Measurements from ENCODE around the gene PCDH20.
"Not testable (repeated sequence)": the region's sequence is repeated elsewhere in the genome, so short reads cannot be mapped to it uniquely, and the experiment has no call there.

Gene PCDH20, protein sequence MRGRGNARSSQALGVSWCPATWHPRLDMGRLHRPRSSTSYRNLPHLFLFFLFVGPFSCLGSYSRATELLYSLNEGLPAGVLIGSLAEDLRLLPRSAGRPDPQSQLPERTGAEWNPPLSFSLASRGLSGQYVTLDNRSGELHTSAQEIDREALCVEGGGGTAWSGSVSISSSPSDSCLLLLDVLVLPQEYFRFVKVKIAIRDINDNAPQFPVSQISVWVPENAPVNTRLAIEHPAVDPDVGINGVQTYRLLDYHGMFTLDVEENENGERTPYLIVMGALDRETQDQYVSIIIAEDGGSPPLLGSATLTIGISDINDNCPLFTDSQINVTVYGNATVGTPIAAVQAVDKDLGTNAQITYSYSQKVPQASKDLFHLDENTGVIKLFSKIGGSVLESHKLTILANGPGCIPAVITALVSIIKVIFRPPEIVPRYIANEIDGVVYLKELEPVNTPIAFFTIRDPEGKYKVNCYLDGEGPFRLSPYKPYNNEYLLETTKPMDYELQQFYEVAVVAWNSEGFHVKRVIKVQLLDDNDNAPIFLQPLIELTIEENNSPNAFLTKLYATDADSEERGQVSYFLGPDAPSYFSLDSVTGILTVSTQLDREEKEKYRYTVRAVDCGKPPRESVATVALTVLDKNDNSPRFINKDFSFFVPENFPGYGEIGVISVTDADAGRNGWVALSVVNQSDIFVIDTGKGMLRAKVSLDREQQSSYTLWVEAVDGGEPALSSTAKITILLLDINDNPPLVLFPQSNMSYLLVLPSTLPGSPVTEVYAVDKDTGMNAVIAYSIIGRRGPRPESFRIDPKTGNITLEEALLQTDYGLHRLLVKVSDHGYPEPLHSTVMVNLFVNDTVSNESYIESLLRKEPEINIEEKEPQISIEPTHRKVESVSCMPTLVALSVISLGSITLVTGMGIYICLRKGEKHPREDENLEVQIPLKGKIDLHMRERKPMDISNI

DNA sequence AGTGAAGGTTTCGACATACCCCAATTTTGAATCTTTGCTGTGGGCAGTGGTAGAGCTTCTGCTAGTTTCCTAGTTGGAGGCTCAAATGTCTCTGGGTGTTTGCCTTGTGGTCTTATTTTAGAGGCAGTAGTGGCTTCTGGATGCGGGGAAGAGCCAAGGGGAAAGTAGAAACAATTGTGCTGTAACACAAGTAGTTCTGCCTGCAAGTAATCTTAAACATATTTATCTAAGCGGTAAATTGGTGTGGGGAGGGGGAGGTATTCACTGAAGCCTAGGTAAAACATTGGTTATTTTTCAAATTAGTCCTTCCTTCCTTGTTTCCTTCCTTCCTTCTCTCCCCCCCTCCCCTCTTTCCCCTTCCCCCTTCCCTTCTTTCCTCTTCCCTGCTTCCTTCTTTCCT lies at the start of gene PCDH20:
Gene PCDH20 (minus strand): TSS at position 101 of the 400 bp plus-strand sequence. CDS start 691 bp downstream, outside the sequence.
- no peak for DNase-seq (ENCODE audit: low spot score)

DNA sequence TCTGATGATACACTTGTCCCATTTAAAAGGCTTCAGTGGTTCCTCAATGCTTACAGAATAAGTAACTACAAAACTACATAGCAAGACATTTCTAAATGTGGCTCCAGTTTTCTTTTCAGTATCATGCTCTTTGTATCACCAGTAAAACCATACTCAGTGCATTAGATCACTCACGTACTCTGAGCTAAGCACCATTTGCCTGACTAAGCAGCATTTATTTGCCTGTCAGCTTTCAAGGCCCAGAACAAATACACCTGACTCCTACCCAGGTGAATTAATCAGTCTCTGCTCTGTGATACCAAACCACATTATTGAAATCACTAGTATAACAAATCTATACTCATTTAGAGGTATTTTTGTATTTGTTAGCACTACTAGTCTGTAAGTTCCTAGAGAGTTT lies 47.4 kb upstream of the PCDH20 start:
- DNase-seq (ENCODE audit: low spot score) = no peak

DNA sequence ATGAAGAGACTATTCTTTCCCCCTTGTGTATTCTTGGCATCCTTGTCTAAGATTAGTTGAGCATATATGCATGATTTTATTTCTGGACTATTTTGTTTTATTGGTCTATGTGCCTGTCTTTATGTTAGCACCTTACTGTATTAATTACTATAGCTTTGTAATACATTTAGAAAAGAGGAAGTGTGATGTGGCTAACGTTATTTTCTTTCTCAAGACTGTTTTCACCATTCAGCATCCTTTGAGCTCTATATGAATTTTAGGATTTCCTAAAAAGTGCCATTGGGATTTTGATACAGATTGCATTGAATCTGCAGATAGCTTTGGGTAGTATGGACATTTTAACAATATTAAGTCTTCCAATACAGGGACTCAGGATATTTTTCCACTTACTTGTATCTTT lies 37.5 kb upstream of the PCDH20 start:
- no peak for DNase-seq (ENCODE audit: low spot score)

DNA sequence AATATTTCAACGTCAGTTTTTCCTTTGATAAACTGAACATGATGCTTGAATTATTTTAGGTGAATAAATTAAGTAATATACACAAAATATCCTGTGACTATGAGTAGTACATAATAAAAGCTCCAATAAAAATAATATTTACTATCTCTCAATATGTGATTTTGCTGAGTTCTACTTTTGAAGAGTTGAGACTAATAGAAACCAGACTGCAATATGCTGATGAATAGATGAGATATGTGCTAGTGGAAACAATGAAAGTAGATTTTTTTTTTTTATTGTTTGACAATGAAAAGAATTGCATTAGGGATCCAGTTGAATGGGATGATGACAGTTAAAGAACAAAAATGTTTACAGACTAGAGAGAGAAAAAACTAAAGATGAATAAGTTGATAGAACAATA lies 16.4 kb upstream of the PCDH20 start:
- no peak for DNase-seq (ENCODE audit: low spot score)

DNA sequence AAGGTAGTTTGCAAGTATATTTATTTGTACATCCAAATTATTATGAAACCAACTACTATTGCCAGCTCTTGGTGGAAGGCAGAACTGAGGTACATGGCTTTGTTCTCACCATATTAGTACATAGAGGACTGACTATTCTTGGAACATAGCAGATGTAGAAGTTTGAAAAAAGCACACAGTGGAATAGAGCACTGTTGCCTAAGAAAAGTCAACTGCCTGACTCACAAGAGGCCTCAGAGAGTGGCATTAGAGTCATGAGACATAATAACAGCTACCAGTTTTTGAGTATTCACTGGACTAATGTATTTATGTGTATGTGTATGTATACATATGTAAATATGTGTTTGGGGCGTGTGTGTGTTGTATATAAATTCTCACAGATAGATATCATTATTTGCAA lies 8.3 kb upstream of the PCDH20 start:
- DNase-seq (ENCODE audit: low spot score) = no peak

DNA sequence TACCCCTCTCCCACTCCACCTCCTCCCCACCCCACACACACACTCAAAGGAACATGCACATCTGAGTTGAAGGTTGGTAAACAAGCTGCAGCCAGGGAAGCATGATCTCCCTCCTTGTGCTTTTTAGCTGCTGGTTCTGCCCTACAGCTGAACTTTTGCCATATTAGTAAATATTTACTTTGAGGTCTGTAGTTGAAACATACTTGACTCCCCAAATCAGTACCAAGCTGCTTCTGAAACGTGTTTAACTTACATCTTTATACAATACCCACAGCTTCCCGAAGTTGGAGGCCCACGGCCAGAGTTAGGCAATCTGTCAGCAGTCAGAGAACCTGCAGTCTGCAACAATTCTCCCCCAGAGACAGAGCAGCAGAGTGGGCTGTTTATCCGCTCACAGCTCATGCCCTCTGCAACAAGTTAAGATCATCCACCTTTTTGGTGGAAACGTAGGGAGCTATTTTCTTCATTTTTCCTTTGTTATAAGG lies 1.5 kb upstream of the PCDH20 start:
- DNase-seq (ENCODE audit: low spot score) = no peak

DNA sequence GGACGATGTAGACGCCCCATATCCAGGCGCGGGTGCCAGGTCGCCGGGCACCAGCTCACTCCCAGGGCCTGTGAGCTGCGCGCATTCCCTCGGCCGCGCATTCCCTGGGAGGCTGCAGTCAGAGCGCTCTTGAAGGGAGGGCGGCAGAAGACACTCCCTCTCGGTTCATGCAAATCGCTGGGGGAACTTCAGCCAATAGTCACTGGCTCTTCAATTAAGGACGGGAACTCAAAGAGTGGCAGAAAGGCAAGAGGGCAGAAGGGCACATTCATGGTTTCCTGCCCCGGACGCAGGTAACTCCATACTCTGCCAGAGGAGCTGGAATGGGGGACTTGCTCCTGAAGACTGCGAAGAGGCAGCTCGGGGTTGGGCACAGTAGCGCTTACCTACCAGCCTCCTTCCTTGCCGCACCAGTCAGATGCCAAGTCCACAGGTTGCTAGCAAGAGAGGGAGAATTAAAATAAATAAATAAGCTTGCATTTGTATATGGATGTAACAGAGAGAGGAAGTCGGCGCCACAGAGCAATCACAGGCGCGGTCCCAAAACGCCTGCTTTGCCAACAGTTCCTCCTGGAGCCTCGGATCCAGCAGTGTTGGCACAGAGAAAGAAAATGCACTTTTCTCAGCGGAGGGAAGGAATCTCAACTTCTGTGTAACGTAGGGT lies 459 bp downstream of the PCDH20 start:
- DNase-seq (ENCODE audit: low spot score) = peak; percentile 65

DNA sequence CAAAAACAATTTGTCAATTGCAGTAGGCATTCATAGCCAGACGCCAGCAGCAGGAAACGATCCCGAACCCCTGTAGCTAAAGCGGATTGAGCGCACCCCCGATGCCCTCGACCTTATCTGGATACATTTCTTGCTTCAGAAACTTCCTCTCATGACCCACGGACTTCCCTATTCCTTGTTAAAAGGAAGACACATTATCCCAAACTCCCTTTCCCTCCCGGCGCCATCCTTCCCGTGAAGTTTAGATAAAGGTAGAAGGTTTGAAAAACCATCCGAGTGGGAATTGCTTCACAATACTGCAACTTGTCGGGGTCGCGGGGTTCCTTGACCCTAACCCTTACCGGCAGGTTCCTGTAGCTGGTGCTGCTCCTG lies 977 bp downstream of the PCDH20 start:
- no peak for DNase-seq (ENCODE audit: low spot score)

DNA sequence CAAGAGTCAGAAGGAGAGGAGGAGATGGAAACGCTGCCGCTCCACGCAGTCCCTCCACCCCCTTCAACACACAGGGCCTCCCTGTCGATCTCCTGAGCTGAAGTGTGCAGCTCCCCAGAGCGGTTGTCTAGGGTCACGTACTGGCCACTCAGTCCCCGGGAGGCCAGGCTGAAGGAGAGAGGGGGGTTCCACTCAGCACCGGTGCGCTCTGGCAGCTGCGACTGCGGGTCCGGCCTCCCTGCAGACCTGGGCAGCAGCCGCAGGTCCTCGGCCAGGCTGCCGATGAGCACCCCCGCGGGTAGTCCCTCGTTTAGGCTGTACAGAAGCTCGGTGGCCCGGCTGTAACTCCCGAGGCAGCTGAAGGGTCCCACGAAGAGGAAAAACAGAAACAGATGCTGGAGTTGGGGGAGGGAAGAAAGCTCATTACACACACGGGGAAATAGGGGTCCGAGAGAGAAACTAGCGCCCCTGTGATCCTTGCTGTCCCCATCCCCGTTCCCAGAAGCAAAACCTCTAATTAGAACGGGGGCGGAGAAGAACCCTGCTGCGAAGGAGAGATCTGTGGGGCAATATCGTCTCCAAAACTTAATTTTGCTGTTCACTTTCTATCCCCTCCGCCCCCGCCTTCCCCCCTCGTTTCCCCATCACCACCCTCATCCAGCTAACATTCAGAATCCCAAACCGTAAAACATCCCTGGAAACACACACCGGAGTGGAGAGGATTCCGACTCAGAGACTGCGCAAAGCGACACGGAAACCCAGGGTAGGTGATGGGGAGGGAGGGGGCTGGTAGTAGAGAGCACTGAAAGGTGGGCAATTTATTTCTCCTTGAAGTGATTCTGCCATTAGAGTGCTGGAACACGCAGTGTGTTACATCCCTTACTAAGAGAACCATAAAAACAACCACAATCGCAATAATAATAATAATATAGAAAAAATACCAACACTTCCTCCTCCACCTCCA lies 1.8 kb downstream of the PCDH20 start:
- DNase-seq (ENCODE audit: low spot score) = no peak

DNA sequence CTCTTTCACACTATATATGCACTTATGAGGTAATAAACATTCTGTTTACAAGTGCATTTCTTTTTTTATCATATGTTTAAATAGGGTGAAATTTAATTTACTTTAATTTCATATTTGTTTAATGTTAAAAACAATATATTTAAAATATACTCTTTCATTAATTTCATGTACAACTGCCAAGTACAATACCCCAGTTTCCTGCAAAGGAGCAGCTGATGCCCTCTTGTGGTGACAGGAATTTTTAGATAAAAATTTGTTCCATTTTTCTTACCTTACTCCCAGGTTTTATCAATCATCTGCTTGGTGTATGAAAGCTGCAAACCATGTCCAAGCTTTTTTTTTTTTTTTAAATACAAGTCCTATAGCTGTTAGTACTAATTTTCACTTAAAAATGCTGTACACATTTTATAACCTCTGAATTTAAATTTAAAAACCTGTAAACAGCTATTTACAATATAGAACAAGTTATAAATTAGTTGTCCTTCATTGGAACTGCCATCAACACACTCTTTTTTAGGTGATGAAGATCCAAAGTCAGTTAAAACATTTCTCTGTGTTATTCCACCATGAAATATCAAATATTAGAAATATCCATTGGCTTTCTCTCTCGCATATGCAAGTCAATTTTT lies 4.9 kb downstream of the PCDH20 start:
- DNase-seq (ENCODE audit: low spot score) = no peak

DNA sequence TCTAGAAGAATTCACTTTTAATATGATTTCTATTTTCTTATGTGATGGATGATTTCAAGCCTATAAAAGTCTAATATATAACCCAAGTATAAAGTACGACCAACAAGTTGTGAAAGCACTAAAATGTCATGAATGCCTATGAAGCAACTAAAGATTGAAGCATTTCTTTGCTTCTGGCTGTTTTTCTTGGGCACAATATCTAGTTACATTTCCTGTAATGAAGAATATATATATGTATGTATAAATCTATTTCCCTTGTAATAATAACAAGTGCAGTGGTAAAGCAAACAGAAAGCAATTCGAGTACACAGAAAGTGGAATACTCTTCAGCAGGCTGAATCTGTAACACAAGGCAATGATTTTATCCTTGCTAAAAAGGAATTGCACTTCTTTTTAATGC lies 5.4 kb downstream of the PCDH20 start:
- no peak for DNase-seq (ENCODE audit: low spot score)

DNA sequence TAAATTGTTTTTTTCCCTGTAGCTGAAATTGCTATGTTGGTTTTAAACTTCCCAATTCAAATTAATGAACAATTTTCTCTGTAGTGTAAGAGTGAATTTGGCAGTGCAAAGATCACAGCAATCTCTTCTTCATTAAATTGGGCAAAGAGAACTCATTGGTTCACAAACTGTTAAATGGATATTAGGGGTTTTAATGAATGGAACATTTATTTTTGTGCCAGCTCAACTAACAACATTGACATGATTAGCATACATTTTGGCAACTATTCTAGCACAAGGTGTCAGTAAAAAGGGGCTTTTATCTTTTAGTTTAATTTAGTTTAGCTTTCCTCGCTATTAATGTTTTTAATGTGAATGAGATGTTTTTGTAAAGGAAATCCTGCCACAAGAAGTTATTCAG lies 7.1 kb downstream of the PCDH20 start:
- DNase-seq (ENCODE audit: low spot score) = no peak

DNA sequence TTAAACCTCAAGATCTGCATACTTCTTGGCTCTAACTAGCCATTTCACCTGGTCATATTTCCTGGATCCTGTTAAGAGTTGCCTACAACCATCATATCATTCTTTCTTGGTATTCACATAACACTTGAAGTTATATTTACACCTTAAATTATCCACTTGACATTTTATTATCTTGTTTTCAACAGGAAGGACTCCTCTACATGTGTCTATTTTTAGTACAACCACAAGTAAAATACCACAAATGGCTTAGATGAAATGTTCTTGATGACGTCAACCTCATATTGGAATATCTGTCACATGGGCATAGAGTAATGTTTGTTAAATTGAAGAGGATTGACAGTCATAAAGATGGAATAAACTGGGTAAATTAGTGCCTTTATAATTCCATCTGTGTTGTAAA lies 9.4 kb downstream of the PCDH20 start:
- no peak for DNase-seq (ENCODE audit: low spot score)

DNA sequence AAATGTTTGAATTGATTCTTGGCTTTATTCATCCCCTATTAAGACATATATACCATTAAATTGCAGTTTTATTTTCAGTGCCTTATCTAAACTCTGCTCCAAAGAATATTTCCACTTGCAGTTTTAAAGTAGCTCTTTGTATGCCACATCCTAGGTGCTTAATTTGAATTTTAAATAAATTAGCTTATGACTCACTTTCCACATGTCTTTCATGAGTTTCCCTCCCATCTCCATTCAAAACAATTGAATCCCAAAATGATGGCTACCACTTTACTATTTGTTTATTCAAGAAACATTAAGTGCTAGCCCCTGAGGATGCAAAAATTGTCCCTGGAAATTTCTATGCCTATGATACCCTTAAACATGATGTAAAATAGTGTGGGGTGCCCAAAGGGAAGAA lies 19.5 kb downstream of the PCDH20 start:
- DNase-seq (ENCODE audit: low spot score) = no peak

DNA sequence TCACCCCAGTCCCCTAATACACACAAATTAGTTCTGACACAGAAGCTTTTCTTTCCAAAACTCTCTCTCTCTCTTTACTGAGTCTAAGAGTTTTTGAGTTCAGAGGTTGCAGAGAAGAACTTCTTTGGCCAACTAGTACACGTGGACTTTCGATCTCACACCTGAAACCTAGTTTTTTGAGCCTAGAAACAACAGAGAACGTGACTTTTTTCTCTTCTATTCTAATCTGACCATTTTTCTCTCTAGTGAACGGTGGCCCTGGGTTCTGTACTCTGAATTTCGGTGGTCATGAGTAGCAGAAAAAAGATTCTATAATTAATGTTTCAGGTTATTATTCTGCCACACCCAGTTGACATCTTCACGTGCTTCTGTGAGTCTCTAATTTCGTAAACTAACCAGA lies 24.2 kb downstream of the PCDH20 start:
- no peak for DNase-seq (ENCODE audit: low spot score)

DNA sequence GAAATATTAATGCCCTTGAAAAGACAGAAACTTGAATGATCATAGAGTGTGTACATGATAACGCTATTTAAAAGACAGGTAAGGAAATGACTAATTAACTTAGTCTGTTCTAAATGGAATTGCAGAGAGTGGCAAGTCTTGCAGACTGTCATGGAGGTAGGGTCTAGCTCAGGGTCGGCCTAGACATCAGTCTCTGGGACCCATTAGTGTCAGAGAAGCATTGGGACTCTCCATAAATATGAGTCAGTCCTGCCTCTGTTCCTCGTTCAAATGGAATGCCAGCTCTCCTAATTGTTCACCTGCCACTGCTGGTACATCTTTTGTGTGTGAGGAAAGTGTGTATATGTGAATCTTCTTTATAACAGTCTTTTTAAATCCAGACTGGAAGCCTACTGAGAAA lies 28.0 kb downstream of the PCDH20 start:
- no peak for DNase-seq (ENCODE audit: low spot score)

DNA sequence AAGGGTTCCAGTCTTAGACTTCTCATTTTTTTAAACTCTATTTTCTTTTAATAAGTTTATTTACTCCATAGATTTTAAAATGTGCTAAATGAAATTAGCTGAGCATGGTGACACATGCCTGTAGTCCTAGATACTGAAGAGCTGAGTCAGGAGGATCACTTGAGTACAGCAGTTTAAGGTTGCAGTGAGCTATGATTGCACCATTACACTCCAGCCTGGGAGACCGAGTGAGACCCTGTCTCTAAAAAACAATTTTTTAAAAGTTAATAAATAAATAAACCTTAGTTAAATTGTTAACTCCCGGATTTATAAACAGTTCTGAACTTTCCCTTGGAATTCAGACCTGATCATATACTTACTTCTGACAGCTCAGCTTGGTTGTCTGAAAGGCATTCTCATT lies 32.5 kb downstream of the PCDH20 start:
- no peak for DNase-seq (ENCODE audit: low spot score)

DNA sequence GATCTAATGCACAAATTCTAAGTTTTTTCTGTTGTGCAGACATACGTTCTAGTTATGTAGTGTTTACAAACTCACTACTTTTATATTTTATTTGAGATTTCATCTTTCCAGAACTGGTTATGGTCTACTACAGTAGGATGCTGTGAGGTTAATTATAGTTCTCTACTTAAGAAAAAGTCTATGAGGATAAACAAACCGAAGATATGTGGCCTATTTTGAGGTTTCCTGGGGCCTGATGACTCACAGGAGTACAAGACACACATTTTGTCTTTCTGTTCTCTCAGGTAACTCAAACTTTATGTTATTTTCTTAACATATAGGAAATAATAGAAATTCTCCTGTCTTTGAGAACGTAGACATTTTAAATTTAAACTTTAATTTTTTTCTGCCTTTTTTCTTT lies 45.1 kb downstream of the PCDH20 start:
- no peak for DNase-seq (ENCODE audit: low spot score)

DNA sequence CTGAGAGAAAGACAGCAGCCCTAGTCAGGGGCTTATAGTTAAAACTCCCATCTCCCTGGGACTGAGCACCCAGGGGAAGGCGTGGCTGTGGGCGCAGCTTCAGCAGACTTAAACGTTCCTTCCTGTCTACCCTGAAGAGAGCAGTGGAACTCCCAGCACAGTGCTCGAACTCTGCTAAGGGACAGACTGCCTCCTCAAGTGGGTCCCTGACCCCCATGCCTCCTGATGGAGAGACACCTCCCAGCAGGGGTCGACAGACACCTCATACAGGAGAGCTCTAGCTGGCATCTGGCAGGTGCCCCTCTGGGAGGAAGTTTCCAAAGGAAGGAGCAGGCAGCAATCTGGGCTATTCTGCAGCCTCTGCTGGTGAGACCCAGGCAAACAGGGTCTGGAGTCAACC lies 51.0 kb downstream of the PCDH20 start:
- DNase-seq (ENCODE audit: low spot score) = not testable (repeated sequence)

DNA sequence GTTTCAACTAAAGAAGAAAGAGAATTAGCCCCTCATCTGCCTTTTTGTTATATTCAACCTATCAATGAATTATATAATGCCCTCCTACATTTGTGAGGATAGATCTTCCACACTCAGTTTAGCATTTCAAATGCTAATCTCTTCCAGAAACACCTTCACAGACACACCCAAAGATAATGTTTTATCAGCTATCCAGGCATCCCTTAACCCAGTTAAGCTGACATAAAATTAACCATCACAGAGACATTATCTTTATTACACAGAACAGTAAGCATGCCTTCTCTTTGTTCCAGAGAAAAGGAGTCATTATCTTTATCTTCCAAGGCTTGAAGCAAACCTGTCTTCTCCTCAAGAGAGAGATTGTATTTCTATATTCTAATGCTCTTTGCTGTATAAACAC lies 53.1 kb downstream of the PCDH20 start:
- DNase-seq (ENCODE audit: low spot score) = no peak

Measured in HuH-7.5 (cell line).